Esophagus muscularis mucosa (tissue), 3 donors: Measurements from ENCODE around the gene TMEM114.
A peak's percentile ranks its signal among the peaks of the same experiment; 100 is the strongest.

Source experiments
- POLR2A ChIP-seq: fragments of 450-650 bp; IDR thresholded peaks from one replicate; pipeline ENCODE4 v1.6.1; 2017; ENCODE audit warnings: antibody characterized with exemption, moderate library complexity, mild to moderate bottlenecking, low read depth
- TF ChIP-seq, protein P1 (sequence below), 3 experiments: fragments of 200-600 bp in 2 of 3; fragments of 450-650 bp in 1 of 3; sonication (generic) in 2 of 3; IDR thresholded peaks; one replicate each; pipeline ENCODE4 v1.5.1; 2017 to 2019; ENCODE audit warnings: antibody characterized with exemption in 3 of 3, mild to moderate bottlenecking in 2 of 3, moderate library complexity in 1 of 3

DNA sequence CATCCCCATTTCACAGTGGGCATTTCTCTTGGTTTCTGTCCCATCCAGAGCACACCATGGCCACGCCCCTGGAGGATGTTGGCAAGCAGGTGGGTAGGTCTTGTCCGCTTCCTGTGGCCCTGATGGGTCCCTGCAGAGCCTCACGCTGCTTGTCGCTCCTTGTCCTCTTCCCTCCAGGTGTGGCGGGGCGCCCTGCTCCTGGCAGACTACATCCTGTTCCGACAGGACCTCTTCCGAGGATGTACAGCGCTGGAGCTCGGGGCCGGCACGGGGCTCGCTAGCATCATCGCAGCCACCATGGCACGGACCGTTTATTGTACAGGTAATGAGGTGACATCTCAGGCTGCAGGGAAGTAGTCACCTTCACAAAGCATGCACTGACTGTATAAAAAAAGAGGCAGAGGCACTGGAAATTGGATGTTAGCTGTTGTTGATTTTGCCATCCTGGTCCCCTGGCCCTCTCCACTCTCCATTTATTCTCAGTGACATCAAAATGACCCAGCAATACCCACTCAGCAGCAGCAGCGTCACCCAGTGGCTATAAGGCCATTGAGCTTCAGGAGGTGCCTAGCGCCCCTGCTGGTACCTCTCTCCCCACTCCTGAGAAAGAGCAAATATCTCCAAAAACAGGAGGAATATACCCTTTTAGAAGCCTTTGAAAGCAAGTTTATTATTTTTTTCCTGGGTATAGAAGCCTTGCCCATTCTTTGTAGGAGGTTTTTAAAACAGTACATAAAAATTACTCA, 44.9 kb upstream of the TMEM114 start:
- TF ChIP-seq, protein P1, sequence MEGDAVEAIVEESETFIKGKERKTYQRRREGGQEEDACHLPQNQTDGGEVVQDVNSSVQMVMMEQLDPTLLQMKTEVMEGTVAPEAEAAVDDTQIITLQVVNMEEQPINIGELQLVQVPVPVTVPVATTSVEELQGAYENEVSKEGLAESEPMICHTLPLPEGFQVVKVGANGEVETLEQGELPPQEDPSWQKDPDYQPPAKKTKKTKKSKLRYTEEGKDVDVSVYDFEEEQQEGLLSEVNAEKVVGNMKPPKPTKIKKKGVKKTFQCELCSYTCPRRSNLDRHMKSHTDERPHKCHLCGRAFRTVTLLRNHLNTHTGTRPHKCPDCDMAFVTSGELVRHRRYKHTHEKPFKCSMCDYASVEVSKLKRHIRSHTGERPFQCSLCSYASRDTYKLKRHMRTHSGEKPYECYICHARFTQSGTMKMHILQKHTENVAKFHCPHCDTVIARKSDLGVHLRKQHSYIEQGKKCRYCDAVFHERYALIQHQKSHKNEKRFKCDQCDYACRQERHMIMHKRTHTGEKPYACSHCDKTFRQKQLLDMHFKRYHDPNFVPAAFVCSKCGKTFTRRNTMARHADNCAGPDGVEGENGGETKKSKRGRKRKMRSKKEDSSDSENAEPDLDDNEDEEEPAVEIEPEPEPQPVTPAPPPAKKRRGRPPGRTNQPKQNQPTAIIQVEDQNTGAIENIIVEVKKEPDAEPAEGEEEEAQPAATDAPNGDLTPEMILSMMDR (IDR thresholded peaks at IDR 0.05): peak in 1 of 3 experiments; percentile 15
- no peak for TF ChIP-seq POLR2A
